Measurements from ENCODE around the gene VRK1.

GRCh38 chr14:96757456-96757855 lies 39.7 kb upstream of the VRK1 start:
- TF ChIP-seq TCF12 (IDR thresholded peaks at IDR 0.05; ENCODE audit: low read depth), result no peak
- TF ChIP-seq MAX (IDR thresholded peaks at IDR 0.05), result no peak
- no peak for TF ChIP-seq EP300 (IDR thresholded peaks at IDR 0.05; ENCODE audit: borderline replicate concordance)
- no peak for TF ChIP-seq FOXM1 (IDR thresholded peaks at IDR 0.05; ENCODE audit: borderline replicate concordance, low read depth)
- TF ChIP-seq ZBTB7A (IDR thresholded peaks at IDR 0.05; ENCODE audit: low read depth), result no peak
- TF ChIP-seq RAD21 (IDR thresholded peaks at IDR 0.05; ENCODE audit: low read depth), result no peak
- no peak for TF ChIP-seq YY1 (IDR thresholded peaks at IDR 0.05; ENCODE audit: low read depth)
- TF ChIP-seq REST (IDR thresholded peaks at IDR 0.05; ENCODE audit: low read depth), result no peak
- no peak for TF ChIP-seq EGR1 (IDR thresholded peaks at IDR 0.05)

Measured in Ishikawa (cell line).